Measurements from ENCODE around the gene ABCC1.

The ABCC1 gene

DNA sequence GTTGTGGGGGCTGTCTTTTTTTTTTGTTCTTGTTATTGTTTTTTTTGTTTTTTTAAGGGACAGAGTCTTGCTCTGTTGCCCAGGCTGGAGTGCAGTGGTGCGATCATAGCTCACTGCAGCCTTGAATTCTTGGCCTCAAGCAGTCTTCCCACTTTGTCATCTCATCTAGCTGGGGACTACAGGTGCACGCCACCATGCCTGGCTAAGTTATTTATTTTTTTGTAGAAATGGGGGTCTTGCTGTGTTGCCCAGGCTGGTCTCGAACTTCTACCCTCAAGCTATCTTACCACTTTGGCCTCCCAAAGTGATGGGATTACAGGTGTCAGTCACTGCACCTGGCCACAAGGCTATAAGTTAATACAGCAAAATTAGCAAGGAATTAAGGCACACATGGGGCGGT is 101.7 kb downstream of the ABCC1 start:
- no peak for DNase-seq

DNA sequence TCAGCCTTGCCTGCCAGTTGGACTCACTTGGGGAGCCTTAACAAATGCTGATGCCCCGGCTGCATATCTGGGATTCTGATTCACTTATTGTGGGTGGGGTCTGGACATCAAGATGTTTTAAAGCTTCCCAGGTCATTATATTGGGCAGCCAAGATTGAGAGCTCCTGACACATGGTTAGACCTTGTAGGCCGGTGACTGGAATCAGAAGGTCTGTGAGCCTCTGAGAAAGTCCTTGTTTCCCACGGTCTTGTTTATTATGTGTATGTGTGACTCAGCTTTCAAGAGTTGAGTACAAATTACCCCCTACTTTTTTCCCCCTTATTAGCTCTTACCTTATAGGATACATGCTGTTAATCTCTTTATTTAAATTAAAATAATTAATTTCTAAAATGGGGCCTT is 103.5 kb downstream of the ABCC1 start:
- DNase-seq: no peak

DNA sequence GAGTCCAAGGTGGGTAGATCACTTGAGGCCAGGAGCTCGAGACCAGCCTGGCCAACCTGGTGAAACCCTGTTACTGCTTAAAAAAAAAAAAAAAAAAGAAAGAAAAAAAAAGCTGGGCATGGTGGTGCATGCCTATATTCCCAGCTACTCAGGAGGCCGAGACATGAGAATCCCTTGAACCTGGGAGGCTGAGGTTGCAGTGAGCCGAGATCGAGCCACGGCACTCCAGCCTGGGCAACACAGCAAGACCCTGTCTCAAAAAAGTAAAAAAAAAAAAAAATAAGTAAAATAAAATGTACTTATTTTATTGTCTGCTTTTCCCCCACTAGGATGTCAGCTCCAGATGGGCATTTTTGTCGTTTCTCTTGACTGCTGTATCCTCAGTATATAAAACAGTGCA is 107.7 kb downstream of the ABCC1 start:
- no peak for DNase-seq

DNA sequence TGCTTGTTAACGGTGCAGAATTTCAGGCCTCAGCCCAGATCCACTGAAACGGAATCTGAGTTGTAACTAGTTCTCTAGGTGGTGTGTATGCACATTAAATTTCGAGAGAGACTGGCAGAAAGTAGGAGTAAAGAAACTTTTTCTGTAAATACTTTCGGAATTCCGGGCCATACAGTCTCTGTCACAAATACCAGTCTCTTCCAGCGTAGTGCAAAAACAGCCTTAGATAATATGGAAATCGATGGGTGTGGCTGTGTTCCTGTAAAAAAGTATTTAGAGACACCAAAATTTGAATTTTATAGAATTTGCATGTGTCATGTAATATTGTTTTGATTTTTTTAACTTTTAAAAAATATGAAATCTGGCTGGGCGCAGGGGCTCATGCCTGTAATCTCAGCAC is 109.7 kb downstream of the ABCC1 start:
- DNase-seq: no peak

DNA sequence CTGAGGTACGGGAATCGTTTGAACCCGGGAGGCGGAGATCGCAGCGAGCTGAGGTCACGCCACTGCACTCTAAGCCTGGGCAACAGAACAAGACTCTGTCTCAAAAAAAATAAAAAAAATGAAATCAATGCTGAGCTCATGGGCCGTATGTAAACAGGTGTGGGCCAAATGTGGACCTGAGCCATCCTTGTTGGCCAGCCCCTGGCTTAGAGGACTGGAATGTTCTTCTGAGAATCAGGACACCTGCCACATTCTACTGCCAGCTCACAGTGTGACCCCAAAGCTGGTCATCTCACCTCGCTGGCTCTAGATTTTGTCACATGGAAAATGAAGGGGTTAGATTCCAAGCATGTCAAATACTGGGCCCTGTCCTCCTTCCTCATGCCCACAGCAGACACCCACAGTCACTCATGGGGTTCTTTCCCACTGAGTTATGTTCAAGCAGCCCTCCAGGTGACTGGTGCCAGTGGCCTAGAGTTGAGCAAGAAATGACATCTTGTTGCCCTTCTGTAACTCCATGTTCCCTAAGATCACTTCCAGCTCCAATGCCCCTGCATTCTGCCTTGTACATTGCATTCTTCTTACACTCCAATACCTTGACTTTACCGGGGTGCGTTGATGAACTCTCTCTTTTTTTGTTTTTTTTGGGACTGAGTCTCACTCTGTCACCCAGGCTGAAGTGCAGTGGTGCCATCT is 110.6 kb downstream of the ABCC1 start:
- no peak for DNase-seq

DNA sequence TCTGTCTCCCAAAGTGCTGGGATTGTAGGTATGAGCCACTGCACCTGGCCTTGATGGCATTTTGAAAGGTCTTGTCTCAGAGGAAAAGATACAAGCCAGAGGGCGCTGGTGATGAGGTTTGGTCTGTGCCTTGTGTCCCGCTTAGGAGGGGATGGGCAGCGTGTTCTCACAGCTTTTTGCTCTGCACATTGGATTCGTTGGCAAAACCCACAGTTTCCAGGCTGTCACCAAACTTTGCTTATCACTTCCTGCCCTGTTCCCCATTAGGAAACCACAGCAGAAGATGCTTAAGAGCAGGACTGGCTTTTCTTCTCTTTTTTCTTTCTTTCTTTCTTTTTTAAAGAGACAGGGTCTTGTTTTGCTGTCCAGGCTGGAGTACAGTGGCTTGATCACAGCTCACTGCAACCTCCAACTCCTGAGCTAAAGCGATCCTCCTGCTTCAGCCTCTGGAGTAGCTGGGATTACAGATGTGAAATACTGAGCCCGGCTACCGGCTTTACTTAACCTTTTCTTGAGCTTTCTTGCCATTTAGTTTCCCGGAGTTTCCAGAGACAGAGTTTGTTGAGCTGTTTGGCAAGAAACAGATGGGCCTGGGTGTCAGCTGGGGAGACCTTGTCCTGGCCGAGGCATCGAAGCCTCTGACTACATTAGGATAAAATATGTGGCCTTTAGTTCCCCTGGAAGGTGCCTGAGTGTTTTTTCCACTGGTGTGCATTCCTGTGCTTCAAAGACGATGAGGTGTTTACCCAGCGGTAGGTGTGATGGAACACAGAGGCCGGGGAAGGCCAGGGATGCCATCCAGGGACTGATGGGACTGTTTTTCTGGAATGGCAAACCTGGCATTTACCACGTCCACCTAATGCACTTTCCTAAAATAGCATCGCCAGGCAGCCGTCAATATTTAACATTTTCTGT is 112.9 kb downstream of the ABCC1 start:
- DNase-seq: no peak

DNA sequence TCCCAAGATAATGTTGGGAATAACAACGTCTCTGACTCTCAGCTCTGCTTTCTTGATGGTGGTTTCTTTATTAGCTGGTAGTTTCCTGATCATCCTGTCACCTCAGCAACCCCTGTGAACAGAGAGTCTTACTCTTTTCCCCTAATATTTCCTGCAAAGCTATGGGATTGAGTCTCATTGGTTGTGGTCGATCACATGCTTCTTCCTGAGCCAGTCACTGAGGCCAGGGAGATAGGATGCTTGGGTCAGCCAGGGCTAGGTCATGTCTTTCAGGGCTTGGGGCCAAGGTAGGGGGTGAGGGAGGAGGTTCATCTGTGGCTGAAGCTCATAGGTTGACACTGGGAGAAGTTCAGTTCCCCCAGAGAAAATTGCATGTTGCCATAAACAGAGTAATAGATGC is 114.3 kb downstream of the ABCC1 start:
- no peak for DNase-seq

DNA sequence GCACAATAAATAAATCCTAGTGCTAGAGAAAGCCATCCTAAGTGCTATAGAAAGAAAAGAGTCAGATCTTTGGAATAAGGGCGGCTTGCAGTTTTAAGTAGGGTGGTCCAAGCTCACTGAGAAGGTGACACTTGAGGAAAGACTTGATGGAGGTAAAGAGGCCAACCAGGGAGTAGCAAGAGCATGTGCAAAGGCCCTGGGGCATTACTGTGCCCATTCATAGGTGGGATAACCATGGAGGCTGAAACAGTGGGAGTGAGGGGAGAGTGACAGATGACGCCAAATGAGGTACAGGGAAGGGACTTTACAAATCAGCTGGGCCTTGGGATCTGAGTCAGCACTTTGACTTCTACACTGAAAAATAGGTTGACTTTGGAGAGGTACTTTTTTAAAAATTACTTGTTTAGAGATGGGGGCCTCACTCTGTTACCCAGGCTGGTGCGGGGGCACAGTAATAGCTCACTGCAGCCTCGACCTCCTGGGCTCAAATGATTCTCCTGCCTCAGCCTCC is 115.5 kb downstream of the ABCC1 start:
- no peak for DNase-seq

DNA sequence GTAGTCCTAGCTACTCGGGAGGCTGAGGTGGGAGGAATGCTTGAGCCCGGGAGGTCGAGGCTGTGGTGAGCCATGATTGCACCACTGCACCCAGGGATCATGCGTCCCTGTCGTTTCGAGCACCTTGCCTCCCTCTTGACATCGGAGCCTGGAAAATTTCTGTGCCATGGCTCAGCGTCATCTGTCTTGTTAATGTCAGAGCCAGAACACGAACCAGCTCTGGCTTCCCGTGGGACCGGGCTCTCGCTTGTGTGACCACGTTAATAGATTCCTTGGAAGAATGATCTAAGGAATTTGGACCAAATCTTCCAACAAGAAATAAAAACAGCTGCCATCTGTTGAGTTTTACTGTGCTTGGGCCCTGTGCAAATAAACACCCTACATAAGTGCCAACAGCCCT is 117.7 kb downstream of the ABCC1 start:
- DNase-seq: no peak

DNA sequence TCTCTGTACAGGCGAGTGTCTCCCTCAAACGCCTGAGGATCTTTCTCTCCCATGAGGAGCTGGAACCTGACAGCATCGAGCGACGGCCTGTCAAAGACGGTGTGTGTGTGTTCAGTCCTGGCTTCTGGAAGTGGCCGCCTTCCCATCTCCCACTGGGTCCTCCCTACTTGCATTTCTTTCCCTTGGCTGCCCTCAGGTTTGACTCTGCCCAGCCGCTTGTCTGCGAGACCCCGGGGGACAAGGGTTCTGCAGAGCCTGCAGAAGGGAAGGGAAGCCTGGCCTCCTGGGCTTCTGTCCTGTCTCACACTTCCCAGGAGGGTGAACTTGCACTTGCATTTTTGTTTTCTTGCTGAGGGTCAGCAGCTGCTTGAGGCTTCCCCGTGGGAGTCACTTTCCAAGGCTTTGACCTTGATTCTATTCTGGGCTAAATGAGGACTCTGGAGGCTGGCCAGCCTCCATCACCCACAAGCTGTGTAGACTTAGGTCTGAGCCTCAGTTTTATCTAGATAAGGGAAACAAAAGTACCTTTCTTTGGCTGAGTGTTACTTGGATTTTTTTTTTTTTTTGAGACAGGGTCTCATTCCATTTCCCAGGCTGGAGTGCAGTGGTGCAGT is 122.3 kb downstream of the ABCC1 start:
- no peak for DNase-seq

DNA sequence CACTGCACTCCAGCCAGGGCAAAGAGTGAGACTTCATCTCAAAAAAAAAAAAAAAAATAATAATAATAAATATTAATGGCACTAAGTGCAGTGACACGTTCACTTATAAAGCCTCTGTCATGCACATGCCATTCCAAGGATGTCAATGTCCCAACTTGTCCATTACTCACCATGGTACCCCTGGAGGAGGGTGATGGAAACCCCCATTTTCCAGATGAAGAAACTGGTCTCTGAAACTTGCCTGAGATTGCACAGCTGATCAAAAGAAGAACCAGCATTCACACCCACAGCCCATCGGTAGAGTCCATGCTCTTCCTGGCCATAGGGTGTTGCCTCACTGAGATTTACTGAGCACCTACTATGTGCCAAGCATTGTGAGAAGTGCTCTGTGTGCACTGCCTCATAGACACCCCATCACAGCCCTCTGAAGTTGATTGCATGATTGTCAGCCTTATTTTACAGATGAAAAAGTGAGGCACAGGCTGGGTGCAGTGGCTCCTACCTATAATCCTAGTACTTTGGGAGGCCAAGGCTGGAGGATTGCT is 123.7 kb downstream of the ABCC1 start:
- no peak for DNase-seq

DNA sequence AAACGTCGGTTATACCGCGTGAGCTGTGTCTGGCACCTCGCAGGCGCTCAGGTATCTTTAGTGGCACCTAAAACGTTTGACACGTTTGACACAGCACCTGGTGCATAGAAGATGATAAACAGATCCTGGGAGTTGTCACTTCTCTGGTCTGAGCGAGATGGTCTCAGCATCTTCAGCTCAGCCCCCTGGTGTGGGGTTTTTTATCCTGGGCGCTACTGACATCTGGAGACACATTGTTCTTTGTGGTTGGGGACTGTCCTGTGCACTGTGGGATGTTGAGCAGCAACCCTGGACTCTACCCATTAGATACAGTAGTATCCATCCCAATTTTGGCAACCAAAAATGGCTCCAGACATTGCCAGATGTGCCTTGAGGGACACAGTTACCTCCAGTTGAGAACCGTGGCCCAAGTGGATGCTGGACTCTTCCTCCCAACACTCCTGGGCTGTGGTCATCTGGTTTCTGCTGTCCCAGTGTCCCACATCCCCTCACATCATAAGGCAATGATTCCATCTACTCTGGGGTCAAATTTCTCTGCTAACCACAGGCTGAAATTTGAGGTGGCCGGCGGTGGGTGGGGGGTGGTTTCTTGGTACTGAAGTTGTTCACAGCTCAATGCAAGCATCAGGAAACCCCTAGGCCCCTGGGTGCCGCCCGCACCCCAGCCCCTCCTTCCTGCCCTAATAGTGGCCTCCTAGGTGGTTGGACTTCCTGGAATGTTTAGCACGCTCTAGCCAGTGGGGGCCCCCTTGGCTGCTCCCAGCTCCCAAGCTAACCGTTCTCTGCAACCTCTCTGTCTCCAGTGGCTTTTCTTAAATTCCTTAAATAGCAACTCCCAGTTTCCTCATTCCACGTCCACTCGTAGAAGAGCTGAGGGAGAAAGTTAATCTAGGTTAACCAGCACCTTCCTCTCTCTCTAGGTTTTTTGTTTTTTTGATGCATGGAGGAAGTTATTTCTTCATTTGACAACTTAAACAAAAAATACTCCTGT is 124.8 kb downstream of the ABCC1 start:
- DNase-seq: no peak

DNA sequence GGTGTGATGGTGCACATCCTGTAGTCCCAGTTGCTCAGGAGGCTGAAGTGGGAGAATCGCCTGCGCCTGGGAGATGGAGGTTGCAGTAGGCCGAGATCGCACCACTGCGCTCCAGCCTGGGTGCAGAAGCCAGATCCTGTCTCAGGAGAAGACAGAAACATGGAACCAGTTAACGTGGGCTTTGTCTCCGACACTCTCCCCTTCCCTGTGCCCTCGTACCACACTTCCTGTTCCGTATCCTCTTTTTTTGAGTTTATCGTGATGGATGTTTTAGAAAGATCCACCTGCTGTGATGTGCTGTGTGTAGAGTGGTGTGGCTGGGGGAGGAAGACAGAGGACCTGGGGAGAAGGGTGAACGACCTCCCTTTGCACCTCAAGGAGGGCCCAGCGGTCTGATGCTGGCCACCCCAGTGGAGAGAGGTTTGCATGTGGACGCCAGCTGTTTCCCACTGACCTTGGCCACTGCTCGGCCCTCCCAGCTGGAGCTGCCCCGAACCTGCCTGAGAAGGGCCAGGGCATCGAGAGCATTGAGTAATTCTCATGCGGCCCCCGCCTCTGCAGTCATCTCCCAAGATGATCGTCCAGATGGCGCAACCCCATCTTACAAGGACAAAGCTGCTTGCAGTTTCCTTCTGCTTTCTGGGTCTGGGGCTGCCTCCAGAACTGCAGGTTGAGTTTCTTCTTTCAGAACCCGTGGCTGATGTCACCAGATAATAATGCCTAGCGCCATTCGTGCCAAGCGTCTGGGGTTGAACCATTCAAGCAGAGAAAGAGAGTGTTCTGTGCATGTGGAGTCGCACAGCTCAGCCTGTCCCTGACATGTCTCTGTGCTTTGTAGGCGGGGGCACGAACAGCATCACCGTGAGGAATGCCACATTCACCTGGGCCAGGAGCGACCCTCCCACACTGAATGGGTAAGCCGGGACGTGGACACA is 126.3 kb downstream of the ABCC1 start:
- DNase-seq: no peak

DNA sequence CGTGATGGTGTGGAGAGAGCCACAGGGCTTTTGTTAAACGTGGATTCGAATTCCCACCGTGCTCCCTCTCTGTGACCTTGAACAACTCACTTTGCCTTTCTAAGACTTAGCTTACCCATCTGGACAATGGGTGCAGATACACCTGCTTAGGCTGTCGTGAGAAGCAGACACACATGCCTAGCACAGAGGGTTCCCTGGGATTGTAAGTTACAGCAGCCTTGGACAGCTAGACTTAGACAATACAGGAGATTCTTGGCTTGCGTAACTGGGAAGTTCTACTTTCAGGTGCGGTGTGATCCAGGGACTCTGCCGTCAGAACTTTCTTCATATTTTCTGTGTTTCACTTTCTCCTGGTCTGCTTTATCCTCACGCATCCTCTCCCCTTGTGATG is 127.0 kb downstream of the ABCC1 start:
- no peak for DNase-seq

DNA sequence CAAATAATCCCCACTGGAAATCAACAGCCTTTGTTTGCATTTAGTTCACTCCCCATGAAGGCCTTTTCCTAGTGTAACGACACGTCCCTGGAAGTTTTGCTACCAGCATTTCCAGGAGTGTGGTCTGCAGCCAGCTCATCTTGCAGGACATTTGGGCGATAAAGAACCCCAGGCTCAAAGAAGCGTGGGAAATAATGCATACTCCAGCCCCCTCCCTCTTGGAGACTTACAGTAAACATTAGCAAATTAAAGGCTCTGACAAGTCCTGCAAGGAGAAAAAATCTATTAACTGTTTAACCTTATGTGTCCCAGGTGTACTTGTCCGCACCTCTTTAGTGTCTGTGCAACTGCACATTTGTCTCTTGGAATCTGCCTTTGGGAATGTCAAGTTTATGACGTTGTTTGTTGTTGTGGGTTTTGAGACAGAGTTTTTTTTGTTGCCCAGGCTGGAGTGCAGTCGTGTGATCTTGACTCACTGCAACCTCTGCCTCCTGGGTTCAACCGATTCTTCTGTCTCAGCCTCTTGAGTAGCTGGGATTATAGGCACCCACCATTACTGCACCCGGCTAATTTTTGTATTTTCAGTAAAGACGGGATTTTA is 131.1 kb downstream of the ABCC1 start:
- no peak for DNase-seq

DNA sequence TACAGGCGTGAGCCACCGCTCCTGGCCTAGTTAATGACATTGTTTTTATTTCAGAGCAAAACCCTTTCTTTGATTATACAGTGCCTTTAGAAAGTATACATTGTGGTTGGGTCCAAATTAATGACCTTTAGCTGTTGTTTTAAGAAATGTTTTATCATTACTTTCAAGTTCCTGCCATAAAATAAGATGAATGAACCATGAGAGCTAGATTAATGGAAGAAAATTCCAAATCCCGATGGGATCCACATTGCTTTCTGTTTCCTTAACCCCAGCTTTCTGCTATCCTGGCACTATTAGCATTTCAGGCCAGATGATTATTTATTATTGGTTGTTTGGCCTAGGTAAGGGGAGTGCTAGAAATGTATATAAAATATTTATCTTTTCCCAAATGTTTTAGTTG is 131.7 kb downstream of the ABCC1 start:
- no peak for DNase-seq

DNA sequence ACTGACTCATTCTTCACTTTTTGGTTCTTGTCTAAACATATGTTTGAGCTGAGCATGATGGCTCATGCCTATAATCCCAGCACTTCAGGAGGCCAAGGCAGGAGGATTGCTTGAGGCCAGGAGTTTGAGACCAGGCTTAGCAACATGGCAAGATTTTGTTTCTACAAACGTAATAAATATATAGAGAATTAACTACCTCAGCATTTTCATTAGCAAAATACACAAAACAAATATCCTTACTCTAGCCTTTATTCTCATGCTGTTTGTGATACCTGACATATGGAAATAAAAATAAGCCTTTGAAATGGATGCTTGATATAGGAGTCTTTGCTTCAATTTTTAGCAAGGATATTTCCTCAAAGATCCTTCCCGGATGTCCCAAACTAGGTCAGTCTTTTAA is 132.8 kb downstream of the ABCC1 start:
- no peak for DNase-seq

DNA sequence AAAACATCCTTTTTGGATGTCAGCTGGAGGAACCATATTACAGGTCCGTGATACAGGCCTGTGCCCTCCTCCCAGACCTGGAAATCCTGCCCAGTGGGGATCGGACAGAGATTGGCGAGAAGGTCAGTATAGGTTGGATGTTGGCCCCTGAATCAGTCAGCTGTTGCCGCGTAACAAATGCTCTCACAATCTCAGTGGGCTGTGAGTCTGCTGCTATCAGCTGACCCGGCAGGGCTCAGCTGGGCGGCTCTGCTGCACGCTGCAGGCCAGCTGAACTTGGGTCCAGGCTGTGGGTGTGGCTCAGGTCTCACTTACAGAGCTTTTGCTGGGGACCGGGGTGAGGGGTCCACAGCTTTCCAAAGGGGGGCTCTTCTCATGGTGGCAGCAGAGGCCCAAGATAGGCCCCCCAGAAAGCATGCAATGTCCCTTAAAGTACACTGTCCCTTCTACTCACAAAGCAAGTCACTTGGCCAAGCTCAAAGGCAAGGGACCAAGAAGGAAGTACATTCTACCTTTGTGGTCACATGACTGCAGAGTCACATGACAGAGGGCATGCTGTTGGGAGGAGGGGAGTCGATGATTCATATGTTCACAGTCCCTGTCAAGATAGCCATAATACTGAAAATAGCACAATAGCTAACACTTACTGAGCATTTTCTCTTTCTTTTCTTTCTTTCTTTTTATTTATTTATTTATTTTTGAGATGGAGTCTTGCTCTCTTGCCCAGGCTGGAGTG is 134.2 kb downstream of the ABCC1 start:
- DNase-seq: no peak

DNA sequence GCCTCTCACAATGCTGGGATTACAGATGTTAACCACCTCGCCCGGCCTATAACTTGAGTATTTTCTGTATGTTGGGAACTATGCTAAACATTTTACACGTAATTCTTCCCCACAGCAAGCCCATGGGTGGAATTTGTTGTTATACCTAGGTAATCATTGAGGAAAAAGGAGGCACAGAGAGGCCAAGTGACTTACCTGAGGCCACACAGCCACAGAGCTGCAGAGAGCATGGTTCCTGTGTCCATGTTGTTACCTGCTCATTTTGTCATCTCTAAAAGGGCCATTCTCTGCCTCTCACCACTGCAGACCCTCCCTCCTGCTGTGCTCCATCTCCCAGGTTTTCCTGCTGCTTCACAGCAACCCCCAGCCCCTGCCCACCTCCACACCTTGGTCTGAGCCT is 135.5 kb downstream of the ABCC1 start:
- no peak for DNase-seq

All from NCI-H187 (cell line).